HUES6 (cell line): ENCODE measurements around the gene MRLN.
"Not testable (repeated sequence)": the region's sequence is repeated elsewhere in the genome, so short reads cannot be mapped to it uniquely, and the experiment has no call there.

Source experiments
- H3K27ac ChIP-seq: 2 replicates; pipeline ENCODE4 v1.7.0; 2013; ENCODE audit warnings: low read depth, mild to moderate bottlenecking, low read length, inconsistent platforms
- H3K27me3 ChIP-seq: 2 replicates; pipeline ENCODE4 v1.6.1; 2013; ENCODE audit warnings: low read length; ENCODE audit not compliant: control insufficient read depth, insufficient read depth
- H3K36me3 ChIP-seq: 2 replicates; pipeline ENCODE4 v1.6.1; 2013; ENCODE audit warnings: low read length; ENCODE audit not compliant: control insufficient read depth, insufficient read depth
- H3K4me1 ChIP-seq: 2 replicates; pipeline ENCODE4 v1.6.1; 2013; ENCODE audit warnings: low read length; ENCODE audit not compliant: control insufficient read depth, insufficient read depth
- H3K4me3 ChIP-seq: 2 replicates; pipeline ENCODE4 v1.5.1; 2013; ENCODE audit warnings: low read depth, low read length
- H3K9ac ChIP-seq: one replicate; pipeline ENCODE4 v1.6.1; 2013; ENCODE audit warnings: mild to moderate bottlenecking, low read length
- H3K9me3 ChIP-seq: 2 replicates; pipeline ENCODE4 v1.6.1; 2013; ENCODE audit warnings: low read depth, low read length; ENCODE audit not compliant: control insufficient read depth, insufficient read depth

MRLN gene

GRCh38 chr10:59753267-59753666, at the start of gene MRLN:
MRLN (minus strand) TSS chr10:59753455.
- no peaks in the 10 kb centered on the region for H3K36me3 ChIP-seq
- no peak within 1 kb of the TSS for H3K4me3 ChIP-seq
- H3K4me1 ChIP-seq: no peaks in the 10 kb centered on the region
- no peaks in the 10 kb centered on the region for H3K27me3 ChIP-seq
- H3K27ac ChIP-seq: no peak within 1 kb of the TSS
- no peak within 1 kb of the TSS for H3K9ac ChIP-seq
- H3K9me3 ChIP-seq: no peaks in the 10 kb centered on the region

GRCh38 chr10:59801171-59801570, 47.9 kb upstream of the MRLN start:
- Histone ChIP-seq H3K27me3 (no peaks in the 10 kb centered on the region), H3K4me1 (no peaks in the 10 kb centered on the region), H3K9ac (no peak overlapping the region), H3K36me3 (peaks cover 68% of the 10 kb centered on the region), H3K4me3 (no peak overlapping the region), H3K27ac (no peak overlapping the region), H3K9me3 (no peaks in the 10 kb centered on the region)

- Histone ChIP-seq H3K27me3 (no peaks in the 10 kb centered on the region), H3K27ac (no peak overlapping the region), H3K9me3 (no peaks in the 10 kb centered on the region), H3K4me3 (no peak overlapping the region), H3K4me1 (no peaks in the 10 kb centered on the region), H3K36me3 (peaks cover 60% of the 10 kb centered on the region), H3K9ac (no peak overlapping the region)
Observed at GRCh38 chr10:59799421-59799820, 46.2 kb upstream of the MRLN start.

GRCh38 chr10:59793919-59794318, 40.7 kb upstream of the MRLN start:
- Histone ChIP-seq H3K9ac (no peak overlapping the region), H3K27me3 (no peaks in the 10 kb centered on the region), H3K4me1 (no peaks in the 10 kb centered on the region), H3K4me3 (no peak overlapping the region), H3K36me3 (peaks cover 63% of the 10 kb centered on the region), H3K27ac (no peak overlapping the region), H3K9me3 (no peaks in the 10 kb centered on the region)

- Histone ChIP-seq H3K27ac (no peak overlapping the region), H3K9me3 (no peaks in the 10 kb centered on the region), H3K36me3 (peaks cover 58% of the 10 kb centered on the region), H3K9ac (no peak overlapping the region), H3K4me1 (no peaks in the 10 kb centered on the region), H3K27me3 (no peaks in the 10 kb centered on the region), H3K4me3 (no peak overlapping the region)
Observed at GRCh38 chr10:59792812-59793211, 39.6 kb upstream of the MRLN start.

- H3K4me1 ChIP-seq: no peaks in the 10 kb centered on the region
- peaks cover 50% of the 10 kb centered on the region for H3K36me3 ChIP-seq
- H3K9ac ChIP-seq: no peak overlapping the region
- H3K9me3 ChIP-seq: no peaks in the 10 kb centered on the region
- H3K4me3 ChIP-seq: no peak overlapping the region
- no peaks in the 10 kb centered on the region for H3K27me3 ChIP-seq
- no peak overlapping the region for H3K27ac ChIP-seq
Observed at GRCh38 chr10:59791601-59792000, 38.3 kb upstream of the MRLN start.

GRCh38 chr10:59790080-59790479, 36.8 kb upstream of the MRLN start:
- H3K4me3 ChIP-seq, H3K4me1 ChIP-seq, H3K27ac ChIP-seq, H3K9ac ChIP-seq, H3K27me3 ChIP-seq, H3K9me3 ChIP-seq: not testable (repeated sequence)
- peaks cover 46% of the 10 kb centered on the region for H3K36me3 ChIP-seq

- H3K27ac ChIP-seq, H3K27me3 ChIP-seq, H3K4me1 ChIP-seq, H3K4me3 ChIP-seq, H3K9me3 ChIP-seq, H3K9ac ChIP-seq: not testable (repeated sequence)
- H3K36me3 ChIP-seq: peaks cover 34% of the 10 kb centered on the region
Observed at GRCh38 chr10:59788914-59789313, 35.7 kb upstream of the MRLN start.

GRCh38 chr10:59787032-59787431, 33.8 kb upstream of the MRLN start:
- not testable (repeated sequence) for H3K9ac ChIP-seq, H3K4me1 ChIP-seq, H3K27ac ChIP-seq, H3K27me3 ChIP-seq, H3K9me3 ChIP-seq, H3K4me3 ChIP-seq
- peaks cover 19% of the 10 kb centered on the region for H3K36me3 ChIP-seq

GRCh38 chr10:59785476-59785875, 32.2 kb upstream of the MRLN start:
- H3K9me3 ChIP-seq, H3K27ac ChIP-seq, H3K27me3 ChIP-seq, H3K36me3 ChIP-seq, H3K4me3 ChIP-seq, H3K4me1 ChIP-seq, H3K9ac ChIP-seq: not testable (repeated sequence)

- Histone ChIP-seq H3K36me3 (no peaks in the 10 kb centered on the region), H3K27ac (no peak overlapping the region), H3K4me3 (no peak overlapping the region), H3K4me1 (no peaks in the 10 kb centered on the region), H3K27me3 (no peaks in the 10 kb centered on the region), H3K9me3 (peaks cover 14% of the 10 kb centered on the region), H3K9ac (no peak overlapping the region)
Observed at GRCh38 chr10:59781511-59781910, 28.3 kb upstream of the MRLN start.
